GM12864 (cell line): ENCODE data around the gene ARMC7.
"Not testable (repeated sequence)": the region's sequence is repeated elsewhere in the genome, so short reads cannot be mapped to it uniquely, and the experiment has no call there.

Experiments
- DNase-seq: peaks from one replicate; pipeline ENCODE4 v3.0.0-alpha.2; 2011; ENCODE audit warnings: low read depth
- H3K4me3 ChIP-seq: 2 replicates; pipeline ENCODE4 v1.5.1; 2011; ENCODE audit warnings: mild to moderate bottlenecking, low read depth, low read length, control low read depth
- CTCF ChIP-seq: IDR thresholded peaks from 2 replicates; pipeline ENCODE4 v1.5.1; 2011; ENCODE audit warnings: low read depth, mild to moderate bottlenecking, moderate library complexity, low read length, control low read depth, inconsistent platforms; ENCODE audit errors: missing control alignments

The ARMC7 gene

GRCh38 chr17:75152922-75153779 is 43.4 kb downstream of the ARMC7 start:
- no peak for DNase-seq
- no peak for TF ChIP-seq CTCF
- peak overlapping the region; percentile 100 for H3K4me3 ChIP-seq

GRCh38 chr17:75153780-75154194 is 44.0 kb downstream of the ARMC7 start:
- no peak for TF ChIP-seq CTCF
- peak overlapping the region; percentile 100 for H3K4me3 ChIP-seq
- no peak for DNase-seq

- no peak for TF ChIP-seq CTCF
- H3K4me3 ChIP-seq, result peak within 1 kb of the TSS; percentile 100
- peak; percentile 98 for DNase-seq
Observed at GRCh38 chr17:75154195-75155106, 44.7 kb downstream of the ARMC7 start, which contains the start of gene JPT1. Gene JPT1, minus strand, starts transcription at chr17:75154512. Its CDS starts 115 bp downstream, at chr17:75154397.

GRCh38 chr17:75155191-75155601 is 45.4 kb downstream of the ARMC7 start:
- DNase-seq, result no peak
- TF ChIP-seq CTCF, result no peak
- no peak overlapping the region; the same call in 1 of the 2 replicates for H3K4me3 ChIP-seq

- not testable (repeated sequence) for H3K4me3 ChIP-seq, DNase-seq
Observed at GRCh38 chr17:75158480-75158879, 48.7 kb downstream of the ARMC7 start.

GRCh38 chr17:75159196-75160031 is 49.6 kb downstream of the ARMC7 start:
- no peak for TF ChIP-seq CTCF
- H3K4me3 ChIP-seq, result no peak overlapping the region
- no peak for DNase-seq
